Activated naive CD4-positive, alpha-beta T cell treated with anti-CD3 and anti-CD28 coated beads, Interleukin-2, amount 10 ng/mL, durations not matched to agents 5 hours and 36 hours (primary cell): ENCODE results near the gene ZNF511. TPM values are rescaled to one million over a fixed set of nuclear protein-coding genes. Genes with fewer than 3 reads are reported as not detected.

ENCODE experiments used
- total RNA-seq, 2 experiments: library from RNA; stranded (reverse); gene quantifications; one replicate each; pipeline ENCODE4 v1.2.3, GENCODE V29; 2021

The ZNF511 gene, protein sequence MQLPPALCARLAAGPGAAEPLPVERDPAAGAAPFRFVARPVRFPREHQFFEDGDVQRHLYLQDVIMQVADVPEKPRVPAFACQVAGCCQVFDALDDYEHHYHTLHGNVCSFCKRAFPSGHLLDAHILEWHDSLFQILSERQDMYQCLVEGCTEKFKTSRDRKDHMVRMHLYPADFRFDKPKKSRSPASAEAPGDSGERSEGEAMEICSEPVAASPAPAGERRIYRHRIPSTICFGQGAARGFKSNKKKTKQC
- total RNA-seq: 10 to 100 TPM; 44.5 to 48.9 TPM

DNA sequence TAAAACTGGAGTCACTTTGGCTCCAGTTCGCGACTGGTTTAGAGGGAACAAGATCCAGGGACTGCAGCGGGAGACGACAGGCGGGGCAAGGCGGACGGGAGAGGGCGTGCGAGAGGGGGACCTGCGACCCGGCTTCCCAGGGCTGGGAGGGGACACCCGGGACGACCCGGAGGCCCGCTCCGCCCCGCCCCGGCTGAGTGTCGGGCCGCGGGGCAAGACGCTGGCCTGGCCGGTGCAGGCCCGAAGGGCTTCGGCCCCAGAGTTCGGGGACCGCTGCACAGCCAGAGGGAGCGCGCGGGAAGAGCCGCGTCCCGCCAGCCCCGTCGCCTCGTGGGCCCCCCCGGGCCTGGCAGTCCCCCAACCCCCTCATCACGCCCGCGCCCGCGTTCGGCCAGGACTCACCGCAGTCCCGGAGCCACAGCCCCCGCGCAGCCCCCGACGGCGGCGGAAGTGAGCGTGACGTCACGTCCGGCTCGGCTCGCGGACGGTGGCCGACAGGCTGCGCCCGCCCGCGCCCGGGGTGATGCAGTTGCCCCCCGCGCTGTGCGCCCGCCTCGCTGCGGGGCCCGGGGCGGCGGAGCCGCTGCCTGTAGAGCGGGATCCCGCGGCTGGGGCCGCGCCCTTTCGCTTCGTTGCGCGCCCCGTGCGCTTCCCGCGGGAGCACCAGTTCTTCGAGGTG, at the start of gene ZNF511, which contains the start of gene TUBGCP2:
Gene ZNF511 (plus strand): TSS at position 494 of the 679 bp plus-strand sequence. CDS start 30 bp downstream, at position 524.
Gene TUBGCP2 (minus strand): TSS at position 452 of the 679 bp plus-strand sequence. CDS start 5,931 bp downstream, outside the sequence.

DNA sequence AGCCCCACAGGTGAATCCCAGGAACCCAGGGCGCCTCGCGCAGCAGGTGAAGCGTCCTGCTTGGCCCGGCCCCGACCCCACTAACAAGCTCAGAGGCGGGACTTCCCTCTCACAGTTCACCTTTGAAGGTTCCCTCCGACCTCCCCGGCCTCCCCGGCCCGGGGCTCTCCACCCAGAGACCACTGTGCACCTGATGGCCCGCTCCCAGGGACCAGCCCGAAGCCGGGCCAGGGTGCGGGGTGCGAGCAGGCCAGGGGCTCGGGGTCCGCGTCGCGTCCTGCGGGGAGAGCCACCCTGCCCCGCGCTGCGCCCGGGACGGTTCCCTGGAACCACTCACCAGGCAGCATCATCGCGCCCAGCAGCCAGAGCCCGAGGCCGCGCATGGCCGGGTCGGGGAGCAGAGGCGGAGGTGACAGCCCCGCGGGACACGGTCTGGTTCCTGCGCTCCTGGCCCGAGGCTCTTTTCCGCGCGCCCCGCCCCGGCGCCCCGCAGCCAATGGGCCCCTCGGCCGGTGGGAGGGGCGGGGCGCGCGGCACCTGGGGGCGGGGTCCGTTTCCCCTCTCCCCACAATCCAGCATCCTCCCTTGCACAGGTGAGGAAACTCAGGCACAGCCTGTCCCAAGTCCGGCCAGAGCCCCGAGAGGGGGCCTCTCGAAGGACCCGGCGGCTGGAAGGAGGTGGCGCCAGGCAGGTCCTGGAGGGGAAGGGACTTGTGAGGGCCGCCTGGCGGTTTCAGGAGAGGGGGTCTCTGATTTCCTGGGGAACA, 32.1 kb upstream of the ZNF511 start, which contains the start of gene ADAM8:
Gene ADAM8 (minus strand): TSS at position 434 of the 767 bp plus-strand sequence. CDS start 51 bp downstream, at position 383.

DNA sequence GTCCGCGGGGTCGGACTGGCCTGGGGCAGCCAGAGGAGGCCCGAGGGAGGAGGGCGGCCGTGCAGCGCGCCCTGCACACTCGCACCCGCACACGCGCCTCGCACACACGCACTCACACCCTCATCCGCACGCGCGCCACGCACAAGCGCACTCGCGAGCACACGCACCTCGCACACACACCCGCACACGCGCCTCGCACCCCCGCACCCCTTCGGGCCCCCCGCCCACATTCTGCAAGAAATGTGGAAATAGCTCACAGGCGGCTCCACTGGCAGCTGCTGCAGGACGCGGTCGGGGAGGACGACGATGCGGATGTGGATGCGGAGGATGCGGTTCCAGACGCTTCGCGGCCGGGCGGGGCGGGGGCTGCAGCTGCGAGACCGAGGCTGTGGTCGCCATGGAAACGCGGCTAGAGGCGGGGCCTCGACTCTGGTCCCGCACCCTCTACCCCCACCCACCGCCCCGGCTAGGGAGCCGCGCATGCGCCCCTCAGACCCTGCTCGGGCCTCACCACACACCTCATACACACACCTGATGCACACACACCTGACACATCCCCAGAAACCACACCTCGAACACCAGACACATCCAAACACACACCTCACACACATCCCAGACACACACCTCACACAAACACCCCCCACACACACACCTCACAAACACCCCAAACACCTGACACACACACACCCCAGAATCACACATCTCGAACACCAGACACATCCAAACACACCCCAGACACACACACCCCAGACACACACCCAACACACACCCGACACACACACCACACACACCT, 28.1 kb downstream of the ZNF511 start, which contains the start of gene CALY:
Gene CALY (minus strand): TSS at position 320 of the 793 bp plus-strand sequence. CDS start 7,907 bp downstream, outside the sequence.

DNA sequence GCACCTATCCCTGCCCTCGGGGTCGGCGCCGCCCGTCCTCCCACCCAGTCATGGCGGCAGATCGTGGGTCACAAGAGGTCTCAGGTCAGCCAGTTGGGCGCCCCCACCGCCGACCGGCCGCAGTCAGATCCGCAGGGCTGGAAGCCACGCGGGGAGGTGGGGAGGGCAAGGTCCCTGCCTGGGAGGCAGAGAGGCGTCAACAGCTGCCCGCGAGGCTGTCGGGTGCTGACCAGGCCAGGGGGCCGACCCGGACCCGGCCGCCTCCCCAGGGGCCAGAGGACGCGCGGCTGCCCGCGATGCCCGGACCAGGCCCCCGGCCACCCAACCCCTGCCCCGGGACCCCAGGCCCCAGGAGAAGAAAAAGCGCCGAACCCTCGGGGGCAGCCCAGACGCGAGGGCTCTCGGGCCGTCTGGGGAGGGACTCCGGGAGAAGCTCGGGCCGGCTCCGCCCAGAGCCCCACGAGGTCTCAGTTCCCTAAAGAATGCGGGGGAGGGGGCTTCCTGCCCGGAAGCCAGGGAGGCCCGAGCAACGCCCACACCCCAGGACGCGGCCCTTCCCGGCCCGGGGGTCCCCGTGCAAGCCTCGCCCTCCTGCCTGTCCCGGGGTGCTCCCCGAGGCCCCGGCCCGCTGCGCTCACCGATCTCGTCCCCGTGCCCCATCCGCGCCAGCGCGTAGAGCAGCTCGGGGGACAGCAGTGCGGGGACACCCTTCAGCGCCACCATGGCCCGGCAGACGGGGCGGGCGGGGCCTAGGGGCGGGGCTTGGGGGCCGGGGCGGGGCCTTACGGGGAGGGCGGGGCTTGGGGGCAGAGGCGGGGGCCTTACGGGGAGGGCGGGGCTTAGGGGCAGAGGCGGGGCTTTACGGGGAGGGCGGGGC, 48.8 kb downstream of the ZNF511 start, which contains the start of gene FUOM:
Gene FUOM (minus strand): TSS at position 735 of the 877 bp plus-strand sequence. CDS start 12 bp downstream, at position 723.

Other genes with a start within 250 kb of the ZNF511 start
- not detected for gene ADGRA1, start 221.0 kb upstream of the ZNF511 start, total RNA-seq
- gene KNDC1, start 148.7 kb upstream of the ZNF511 start, total RNA-seq: under 1 TPM; 0.26 to 0.83 TPM
- gene UTF1, start 78.7 kb upstream of the ZNF511 start, total RNA-seq: not detected
- not detected for gene VENTX, start 71.1 kb upstream of the ZNF511 start, total RNA-seq
- gene ADAM8, start 32.0 kb upstream of the ZNF511 start, total RNA-seq: 100 to 1,000 TPM in 1 of 2 experiments, 10 to 100 TPM in 1; 91.0 to 101 TPM
- gene TUBGCP2, start within 50 bp of the ZNF511 start, total RNA-seq: 10 to 100 TPM; 55.9 to 61.1 TPM
- not detected for gene CALY, start 28.0 kb downstream of the ZNF511 start, total RNA-seq
- not detected for gene PRAP1, start 38.5 kb downstream of the ZNF511 start, total RNA-seq
- gene FUOM, start 49.1 kb downstream of the ZNF511 start, total RNA-seq: 10 to 100 TPM; 15.6 to 19.1 TPM
- 10 to 100 TPM; 33.8 to 35.3 TPM for gene ECHS1, start 64.4 kb downstream of the ZNF511 start, total RNA-seq
- gene PAOX, start 70.3 kb downstream of the ZNF511 start, total RNA-seq: 1 to 10 TPM; 5.5 to 6.3 TPM
- gene MTG1, start 85.2 kb downstream of the ZNF511 start, total RNA-seq: 10 to 100 TPM; 44.6 to 50.0 TPM
- not detected for gene SPRN, start 115.7 kb downstream of the ZNF511 start, total RNA-seq
- gene SCART1, start 145.0 kb downstream of the ZNF511 start, total RNA-seq: 1 to 10 TPM; 2.5 to 3.3 TPM
- under 1 TPM in 1 of 2 experiments, not detected in 1; 0.30 TPM for gene CYP2E1, start 218.4 kb downstream of the ZNF511 start, total RNA-seq